HL-60 (cell line): ENCODE results near the gene TSKS.
A peak's percentile ranks its signal among the peaks of the same experiment; 100 is the strongest.
"Not testable (repeated sequence)": the region's sequence is repeated elsewhere in the genome, so short reads cannot be mapped to it uniquely, and the experiment has no call there.

Experiments
- DNase-seq, 2 experiments: peaks; one replicate each; pipeline ENCODE4 v3.0.0-alpha.2; 2010 to 2020; ENCODE audit warnings: low read depth in 1 of 2, low spot score in 1 of 2
- H3K27ac ChIP-seq: fragments of 250-450 bp; sonication (Bioruptor Pico); replicated peaks from 2 replicates; pipeline ENCODE4 v1.5.1; 2020; ENCODE audit warnings: mild to moderate bottlenecking, moderate library complexity
- H3K27me3 ChIP-seq: fragments of 250-450 bp; sonication (Bioruptor Pico); 2 replicates; pipeline ENCODE4 v1.5.1; 2021; ENCODE audit warnings: mild to moderate bottlenecking, moderate library complexity; ENCODE audit not compliant: insufficient read depth, poor library complexity, severe bottlenecking
- H3K4me3 ChIP-seq: replicated peaks from 2 replicates; pipeline ENCODE4 v1.5.1; 2011; ENCODE audit warnings: mild to moderate bottlenecking, control low read depth, low read length; ENCODE audit not compliant: insufficient read depth
- GABPA ChIP-seq: IDR thresholded peaks from 2 replicates; pipeline ENCODE4 v1.6.1; 2012; ENCODE audit warnings: low read depth
- POLR2AphosphoS5 ChIP-seq: IDR thresholded peaks from 2 replicates; pipeline ENCODE4 v1.6.1; 2012; ENCODE audit warnings: low read depth
- SPI1 ChIP-seq: IDR thresholded peaks from 2 replicates; pipeline ENCODE4 v1.6.1; 2012; ENCODE audit warnings: low read depth, mild to moderate bottlenecking, borderline replicate concordance
- TF ChIP-seq, protein P1 (sequence below): IDR thresholded peaks from one replicate; pipeline ENCODE4 v1.5.1; 2011; ENCODE audit warnings: low read length, control low read depth, inconsistent platforms; ENCODE audit not compliant: insufficient read depth
- TF ChIP-seq, protein P2 (sequence below): IDR thresholded peaks from 2 replicates; pipeline ENCODE4 v1.6.1; 2012; ENCODE audit warnings: low read depth; ENCODE audit not compliant: insufficient replicate concordance

Gene TSKS

GRCh38 chr19:49738268-49738667 is 24.8 kb downstream of the TSKS start:
- Histone ChIP-seq H3K4me3 (no peak overlapping the region), H3K27me3 (no peaks in the 10 kb centered on the region), H3K27ac (no peak overlapping the region)
- no peak for DNase-seq
- TF ChIP-seq GABPA (no peak), SPI1 (no peak)
- TF ChIP-seq, protein P1, sequence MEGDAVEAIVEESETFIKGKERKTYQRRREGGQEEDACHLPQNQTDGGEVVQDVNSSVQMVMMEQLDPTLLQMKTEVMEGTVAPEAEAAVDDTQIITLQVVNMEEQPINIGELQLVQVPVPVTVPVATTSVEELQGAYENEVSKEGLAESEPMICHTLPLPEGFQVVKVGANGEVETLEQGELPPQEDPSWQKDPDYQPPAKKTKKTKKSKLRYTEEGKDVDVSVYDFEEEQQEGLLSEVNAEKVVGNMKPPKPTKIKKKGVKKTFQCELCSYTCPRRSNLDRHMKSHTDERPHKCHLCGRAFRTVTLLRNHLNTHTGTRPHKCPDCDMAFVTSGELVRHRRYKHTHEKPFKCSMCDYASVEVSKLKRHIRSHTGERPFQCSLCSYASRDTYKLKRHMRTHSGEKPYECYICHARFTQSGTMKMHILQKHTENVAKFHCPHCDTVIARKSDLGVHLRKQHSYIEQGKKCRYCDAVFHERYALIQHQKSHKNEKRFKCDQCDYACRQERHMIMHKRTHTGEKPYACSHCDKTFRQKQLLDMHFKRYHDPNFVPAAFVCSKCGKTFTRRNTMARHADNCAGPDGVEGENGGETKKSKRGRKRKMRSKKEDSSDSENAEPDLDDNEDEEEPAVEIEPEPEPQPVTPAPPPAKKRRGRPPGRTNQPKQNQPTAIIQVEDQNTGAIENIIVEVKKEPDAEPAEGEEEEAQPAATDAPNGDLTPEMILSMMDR: no peak
- TF ChIP-seq, protein P2, sequence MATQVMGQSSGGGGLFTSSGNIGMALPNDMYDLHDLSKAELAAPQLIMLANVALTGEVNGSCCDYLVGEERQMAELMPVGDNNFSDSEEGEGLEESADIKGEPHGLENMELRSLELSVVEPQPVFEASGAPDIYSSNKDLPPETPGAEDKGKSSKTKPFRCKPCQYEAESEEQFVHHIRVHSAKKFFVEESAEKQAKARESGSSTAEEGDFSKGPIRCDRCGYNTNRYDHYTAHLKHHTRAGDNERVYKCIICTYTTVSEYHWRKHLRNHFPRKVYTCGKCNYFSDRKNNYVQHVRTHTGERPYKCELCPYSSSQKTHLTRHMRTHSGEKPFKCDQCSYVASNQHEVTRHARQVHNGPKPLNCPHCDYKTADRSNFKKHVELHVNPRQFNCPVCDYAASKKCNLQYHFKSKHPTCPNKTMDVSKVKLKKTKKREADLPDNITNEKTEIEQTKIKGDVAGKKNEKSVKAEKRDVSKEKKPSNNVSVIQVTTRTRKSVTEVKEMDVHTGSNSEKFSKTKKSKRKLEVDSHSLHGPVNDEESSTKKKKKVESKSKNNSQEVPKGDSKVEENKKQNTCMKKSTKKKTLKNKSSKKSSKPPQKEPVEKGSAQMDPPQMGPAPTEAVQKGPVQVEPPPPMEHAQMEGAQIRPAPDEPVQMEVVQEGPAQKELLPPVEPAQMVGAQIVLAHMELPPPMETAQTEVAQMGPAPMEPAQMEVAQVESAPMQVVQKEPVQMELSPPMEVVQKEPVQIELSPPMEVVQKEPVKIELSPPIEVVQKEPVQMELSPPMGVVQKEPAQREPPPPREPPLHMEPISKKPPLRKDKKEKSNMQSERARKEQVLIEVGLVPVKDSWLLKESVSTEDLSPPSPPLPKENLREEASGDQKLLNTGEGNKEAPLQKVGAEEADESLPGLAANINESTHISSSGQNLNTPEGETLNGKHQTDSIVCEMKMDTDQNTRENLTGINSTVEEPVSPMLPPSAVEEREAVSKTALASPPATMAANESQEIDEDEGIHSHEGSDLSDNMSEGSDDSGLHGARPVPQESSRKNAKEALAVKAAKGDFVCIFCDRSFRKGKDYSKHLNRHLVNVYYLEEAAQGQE: no peak

- TF ChIP-seq POLR2AphosphoS5 (no peak), GABPA (no peak), SPI1 (no peak)
- TF ChIP-seq, protein P1: no peak
- TF ChIP-seq, protein P2: no peak
- Histone ChIP-seq H3K4me3 (no peak overlapping the region), H3K27ac (peak overlapping the region; percentile 15; the same call in 1 of the 2 replicates), H3K27me3 (no peaks in the 10 kb centered on the region)
- DNase-seq: peak in 1 of 2 experiments; percentile 39
Observed at GRCh38 chr19:49730166-49730565, 32.9 kb downstream of the TSKS start.

GRCh38 chr19:49727217-49728030 is 35.7 kb downstream of the TSKS start:
- Histone ChIP-seq H3K27ac (no peak overlapping the region), H3K4me3 (no peak overlapping the region)
- DNase-seq: no peak

DNA sequence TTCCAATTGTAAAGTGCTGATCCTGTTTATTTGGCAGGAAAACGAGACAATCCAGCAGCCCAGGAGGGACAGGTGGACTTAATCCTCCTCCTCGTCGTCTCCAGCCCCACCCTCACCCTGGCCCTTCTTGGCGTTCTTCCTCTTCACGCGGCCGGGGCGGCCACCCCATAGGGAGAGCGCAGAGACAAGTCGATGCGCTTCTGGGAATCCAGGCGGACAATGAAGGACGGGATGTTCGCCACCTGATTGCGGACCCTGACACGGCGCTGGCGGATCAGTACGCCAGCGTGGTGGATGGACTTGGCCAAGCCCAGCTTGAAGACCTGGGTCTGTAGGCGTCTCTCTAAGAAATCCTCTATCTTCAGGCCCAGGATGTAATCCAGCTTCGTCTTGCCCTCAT is 43.7 kb downstream of the TSKS start:
- not testable (repeated sequence) for H3K4me3 ChIP-seq, DNase-seq, H3K27ac ChIP-seq, H3K27me3 ChIP-seq

More at GRCh38 chr19:49727217-49728030, 35.7 kb downstream of the TSKS start:
- no peaks in the 10 kb centered on the region for H3K27me3 ChIP-seq
- TF ChIP-seq SPI1 (no peak), GABPA (no peak), POLR2AphosphoS5 (no peak)
- TF ChIP-seq, protein P2: no peak
- TF ChIP-seq, protein P1: no peak
